Measurements from ENCODE around the gene CD226. TPM values are rescaled to one million over a fixed set of nuclear protein-coding genes. Genes with fewer than 3 reads are reported as not detected.

CD226 gene
- total RNA-seq, 1 donor from 2014 or later: 0.40 TPM

GRCh38 chr18:69898241-69898861 is 49.3 kb downstream of the CD226 start:
- Mint-ChIP-seq H3K9me3 (peaks cover 5% of the 10 kb centered on the region), H3K27ac (ENCODE audit: unreplicated experiment) (no peak overlapping the region), H3K36me3 (ENCODE audit: low read depth) (peaks cover 3% of the 10 kb centered on the region), H3K4me3 (no peak overlapping the region), H3K27me3 (ENCODE audit: low read depth) (no peaks in the 10 kb centered on the region), H3K4me1 (peaks cover 7% of the 10 kb centered on the region)
- TF ChIP-seq CTCF (conservative IDR thresholded peaks at IDR 0.05): no peak
- DNase-seq (ENCODE audit: low read depth, low spot score): no peak

GRCh38 chr18:69897397-69898108 is 50.1 kb downstream of the CD226 start:
- no peak for DNase-seq (ENCODE audit: low read depth, low spot score)
- peaks cover 5% of the 10 kb centered on the region for H3K9me3 Mint-ChIP-seq
- H3K27ac Mint-ChIP-seq (ENCODE audit: unreplicated experiment): no peak overlapping the region
- H3K4me1 Mint-ChIP-seq: peaks cover 7% of the 10 kb centered on the region
- no peaks in the 10 kb centered on the region for H3K27me3 Mint-ChIP-seq (ENCODE audit: low read depth)
- TF ChIP-seq CTCF (conservative IDR thresholded peaks at IDR 0.05): no peak
- no peak overlapping the region for H3K4me3 Mint-ChIP-seq
- peaks cover 3% of the 10 kb centered on the region for H3K36me3 Mint-ChIP-seq (ENCODE audit: low read depth)

- no peaks in the 10 kb centered on the region for H3K27me3 Mint-ChIP-seq (ENCODE audit: low read depth)
- H3K27ac Mint-ChIP-seq (ENCODE audit: unreplicated experiment): no peak overlapping the region
- peaks cover 7% of the 10 kb centered on the region for H3K4me1 Mint-ChIP-seq
- DNase-seq (ENCODE audit: low read depth, low spot score): no peak
- peaks cover 8% of the 10 kb centered on the region for H3K36me3 Mint-ChIP-seq (ENCODE audit: low read depth)
- H3K9me3 Mint-ChIP-seq: peaks cover 15% of the 10 kb centered on the region
- TF ChIP-seq CTCF (conservative IDR thresholded peaks at IDR 0.05): no peak
- no peak overlapping the region for H3K4me3 Mint-ChIP-seq
Observed at GRCh38 chr18:69895066-69896047, 52.3 kb downstream of the CD226 start.

- Mint-ChIP-seq H3K27ac (ENCODE audit: unreplicated experiment) (no peak overlapping the region), H3K27me3 (ENCODE audit: low read depth) (no peaks in the 10 kb centered on the region), H3K4me1 (peaks cover 7% of the 10 kb centered on the region), H3K36me3 (ENCODE audit: low read depth) (peaks cover 8% of the 10 kb centered on the region), H3K9me3 (peaks cover 13% of the 10 kb centered on the region), H3K4me3 (no peak overlapping the region)
- DNase-seq (ENCODE audit: low read depth, low spot score): no peak
- TF ChIP-seq CTCF (conservative IDR thresholded peaks at IDR 0.05): no peak
Observed at GRCh38 chr18:69894467-69894866, 53.2 kb downstream of the CD226 start.

- no peak for TF ChIP-seq CTCF (conservative IDR thresholded peaks at IDR 0.05)
- Mint-ChIP-seq H3K9me3 (peaks cover 10% of the 10 kb centered on the region), H3K27me3 (ENCODE audit: low read depth) (no peaks in the 10 kb centered on the region), H3K36me3 (ENCODE audit: low read depth) (peaks cover 5% of the 10 kb centered on the region), H3K27ac (ENCODE audit: unreplicated experiment) (no peak overlapping the region), H3K4me3 (no peak overlapping the region), H3K4me1 (no peaks in the 10 kb centered on the region)
- DNase-seq (ENCODE audit: low read depth, low spot score): no peak
Observed at GRCh38 chr18:69890558-69890957, 57.1 kb downstream of the CD226 start.
